Mucosa of descending colon (tissue), 3 donors: ENCODE data around the gene PLK5. TPM values are rescaled to one million over a fixed set of nuclear protein-coding genes. Genes with fewer than 3 reads are reported as not detected.

Experiments used
- ATAC-seq: fragments of 200-7000 bp; cut with Tn5 transposase; one replicate; pipeline ENCODE4 v1.9.1; 2020; ENCODE audit warnings: mild to moderate bottlenecking, moderate library complexity
- DNase-seq, 3 donors: peaks; one replicate each; pipeline ENCODE4 v3.0.0-alpha.2; 2020
- H3K36me3 ChIP-seq: fragments of 200-600 bp; one replicate; pipeline ENCODE4 v1.8.0; 2021; ENCODE audit warnings: low read depth, mild to moderate bottlenecking
- H3K4me1 ChIP-seq: fragments of 200-600 bp; one replicate; pipeline ENCODE4 v1.8.0; 2021; ENCODE audit warnings: low read depth, mild to moderate bottlenecking
- H3K4me3 ChIP-seq: fragments of 200-600 bp; one replicate; pipeline ENCODE4 v1.8.0; 2021; ENCODE audit warnings: mild to moderate bottlenecking
- H3K9me3 ChIP-seq: fragments of 200-600 bp; one replicate; pipeline ENCODE4 v1.8.0; 2021; ENCODE audit warnings: mild to moderate bottlenecking
- CTCF ChIP-seq: fragments of 200-600 bp; IDR thresholded peaks from one replicate; pipeline ENCODE4 v1.8.0; 2022; ENCODE audit warnings: antibody characterized with exemption, mild to moderate bottlenecking
- intact Hi-C, 2 donors: fragments of 100-400 bp; cut with DNase I in 1 of 2; cut with micrococcal nuclease in 1 of 2; formaldehyde crosslinking; loops; one replicate each; pipeline versions ENCODE4 v1.11.0 to v1.11.1; 2022; cut with DNase I, micrococcal nuclease
- total RNA-seq, 3 donors: library from RNA; stranded (reverse); fragmentation: NEBNext Ultra II Directional in 2 of 3; extraction: Animal tissue kit (Norgen Biotek cat#: 25700) in 2 of 3; gene quantifications; one replicate each; pipeline versions ENCODE4 v1.2.1 to v1.2.4, GENCODE V29; 2021 to 2023
- donor health status: DM: no; HTN: no; CAD: no; lungs with moderate emphysema.
- donor health status: DM: no; HTN: no; CAD: no.
- donor health status: DM: no; HTN: yes; CAD: no.

The PLK5 gene
- total RNA-seq, 3 donors from 2014 or later = 0.16 TPM; not detected in 2

- TF ChIP-seq CTCF = no peak
- intact Hi-C loops = no loop called here
- no peak for DNase-seq
- no peaks in the 10 kb centered on the region for H3K9me3 ChIP-seq
- no peak for ATAC-seq
- H3K4me3 ChIP-seq = no peak overlapping the region
- no peaks in the 10 kb centered on the region for H3K36me3 ChIP-seq
- no peaks in the 10 kb centered on the region for H3K4me1 ChIP-seq
These were observed 51.7 kb downstream of the PLK5 start for GRCh38 chr19:1575323-1576241.

DNA sequence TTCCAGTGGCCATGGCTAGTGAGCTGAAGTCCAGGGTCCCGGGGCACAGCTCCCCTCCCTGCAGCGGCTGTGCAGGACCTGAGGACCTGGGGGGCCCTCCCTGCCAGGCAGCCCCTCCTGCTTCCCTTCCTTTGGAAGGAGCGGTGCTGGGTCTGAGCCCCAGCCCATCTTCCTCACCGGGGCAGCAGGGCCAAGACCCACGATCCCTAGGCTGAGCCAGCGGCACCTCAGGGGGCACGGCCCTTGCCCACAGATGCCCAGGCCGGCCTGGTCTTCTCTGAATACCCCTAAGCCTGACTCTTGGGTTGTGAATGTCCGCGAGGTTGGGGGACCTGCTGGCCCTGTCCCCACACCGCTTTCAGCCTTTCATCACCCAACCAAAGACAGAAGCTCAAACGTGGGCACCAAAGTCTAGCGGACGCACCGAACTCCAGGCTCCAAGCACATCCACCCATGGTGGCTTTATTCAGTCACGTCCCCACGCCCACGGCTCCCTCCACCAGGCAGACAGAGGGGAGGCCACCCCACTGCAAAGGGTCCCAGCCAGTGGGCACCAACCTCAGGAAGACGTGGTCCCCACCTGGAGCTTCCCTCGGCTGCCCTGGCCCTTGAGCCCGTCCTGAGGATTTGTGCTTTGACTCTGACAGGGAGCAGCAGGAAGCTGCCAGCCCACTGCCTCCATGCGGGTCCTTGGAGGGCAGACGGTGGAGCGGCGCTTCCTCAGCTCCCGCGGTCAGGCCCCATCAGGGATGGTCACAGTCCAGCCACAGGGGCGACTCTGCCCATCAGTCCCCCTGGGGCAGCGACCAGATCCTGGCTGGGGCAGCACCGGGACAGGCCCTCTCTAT, 52.6 kb downstream of the PLK5 start:
- no peak for DNase-seq
- no peaks in the 10 kb centered on the region for H3K9me3 ChIP-seq
- no peak overlapping the region for H3K4me3 ChIP-seq
- peak; percentile 7 for ATAC-seq
- H3K36me3 ChIP-seq = no peaks in the 10 kb centered on the region
- H3K4me1 ChIP-seq = no peaks in the 10 kb centered on the region
- intact Hi-C loops = no loop called here
- TF ChIP-seq CTCF = no peak

- Histone ChIP-seq H3K9me3 (no peaks in the 10 kb centered on the region), H3K4me1 (no peaks in the 10 kb centered on the region), H3K36me3 (no peaks in the 10 kb centered on the region), H3K4me3 (no peak overlapping the region)
- ATAC-seq (no peak), DNase-seq (no peak)
- no peak for TF ChIP-seq CTCF
- intact Hi-C loops = no loop called here
These were observed 53.4 kb downstream of the PLK5 start for GRCh38 chr19:1577090-1577928.

DNA sequence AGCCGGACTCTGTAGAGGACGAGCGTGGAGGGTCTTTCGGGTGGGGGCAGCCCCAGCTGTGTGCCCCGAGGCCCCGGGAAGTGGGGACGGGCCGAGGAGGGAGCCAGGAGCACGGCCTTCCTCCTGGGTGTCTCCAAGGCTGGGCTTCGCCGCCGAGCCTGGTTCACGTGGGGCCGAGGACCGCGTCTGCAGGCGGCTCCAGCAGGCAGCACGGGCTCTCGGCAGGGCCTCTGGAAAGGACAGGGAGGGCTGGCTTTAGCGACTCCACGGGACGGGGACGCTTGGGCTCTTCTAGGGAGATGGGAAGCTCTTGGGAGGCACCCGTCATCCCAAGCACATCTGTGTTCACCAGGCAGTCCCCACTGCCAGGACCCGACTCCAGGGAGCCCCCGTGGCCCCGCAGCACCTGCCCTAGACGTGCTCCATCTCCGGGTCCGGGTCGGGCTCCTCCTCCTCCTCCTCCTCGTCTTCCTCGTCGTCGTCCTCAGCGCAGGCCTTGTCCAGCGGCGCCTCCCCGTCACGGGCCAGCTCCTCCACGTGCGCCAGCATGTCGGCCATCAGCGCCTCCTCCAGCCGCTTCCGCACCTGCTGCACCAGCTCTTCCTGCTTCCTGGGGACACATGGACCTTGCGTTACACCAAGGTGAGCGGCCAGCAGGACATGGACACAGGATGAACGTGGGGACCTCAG, 54.2 kb downstream of the PLK5 start:
- Histone ChIP-seq H3K4me3 (no peak overlapping the region), H3K36me3 (no peaks in the 10 kb centered on the region), H3K9me3 (no peaks in the 10 kb centered on the region), H3K4me1 (no peaks in the 10 kb centered on the region)
- TF ChIP-seq CTCF = no peak
- DNase-seq (no peak), ATAC-seq (no peak)
- intact Hi-C loops = no loop called here

DNA sequence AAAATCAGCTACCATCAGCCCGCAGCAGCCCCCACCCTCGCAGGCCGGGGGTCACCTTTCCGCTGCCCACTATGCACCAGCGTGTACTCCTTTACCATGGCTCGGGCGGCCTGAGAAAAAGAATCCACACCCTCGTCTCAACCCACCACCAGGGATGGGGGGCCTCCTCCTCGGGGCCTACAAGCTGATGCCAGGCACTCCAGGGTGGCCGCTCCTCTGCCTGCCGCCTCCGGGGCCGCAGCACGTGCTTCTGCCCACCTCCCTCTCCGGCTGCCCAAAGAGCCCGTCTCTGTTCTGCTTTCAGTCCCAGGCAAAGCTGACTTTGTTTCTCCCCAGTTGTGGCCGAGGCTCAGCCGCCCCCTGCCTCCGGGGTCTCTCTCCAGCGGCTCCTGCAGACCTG, 55.3 kb downstream of the PLK5 start:
- Histone ChIP-seq H3K36me3 (no peaks in the 10 kb centered on the region), H3K4me3 (no peak overlapping the region), H3K9me3 (no peaks in the 10 kb centered on the region), H3K4me1 (no peaks in the 10 kb centered on the region)
- no peak for DNase-seq
- TF ChIP-seq CTCF = no peak
- intact Hi-C loops = no loop called here
- no peak for ATAC-seq
